ENCODE measurements around the gene FILIP1L.

The FILIP1L gene

GRCh38 chr3:99829844-99830243 is 284.5 kb downstream of the FILIP1L start:
- TF ChIP-seq NFIC (IDR thresholded peaks at IDR 0.05) (no peak), TCF12 (IDR thresholded peaks at IDR 0.05; ENCODE audit: low read depth) (no peak), CEBPB (IDR thresholded peaks at IDR 0.05) (no peak), REST (IDR thresholded peaks at IDR 0.05; ENCODE audit: low read depth) (no peak), TEAD4 (IDR thresholded peaks at IDR 0.05) (no peak), USF1 (IDR thresholded peaks at IDR 0.05) (no peak), TAF1 (IDR thresholded peaks at IDR 0.05; ENCODE audit: low read depth) (no peak), MAX (IDR thresholded peaks at IDR 0.05) (no peak), EP300 (IDR thresholded peaks at IDR 0.05; ENCODE audit: borderline replicate concordance) (no peak), RAD21 (IDR thresholded peaks at IDR 0.05; ENCODE audit: low read depth) (no peak), FOXM1 (IDR thresholded peaks at IDR 0.05; ENCODE audit: borderline replicate concordance, low read depth) (no peak), ZBTB7A (IDR thresholded peaks at IDR 0.05; ENCODE audit: low read depth) (no peak), YY1 (IDR thresholded peaks at IDR 0.05; ENCODE audit: low read depth) (no peak), CREB1 (IDR thresholded peaks at IDR 0.05; ENCODE audit: low read depth) (no peak), EGR1 (IDR thresholded peaks at IDR 0.05) (no peak)

GRCh38 chr3:99825004-99825640 is 289.2 kb downstream of the FILIP1L start:
- TF ChIP-seq TAF1 (IDR thresholded peaks at IDR 0.05; ENCODE audit: low read depth) (no peak), RAD21 (IDR thresholded peaks at IDR 0.05; ENCODE audit: low read depth) (no peak), ZBTB7A (IDR thresholded peaks at IDR 0.05; ENCODE audit: low read depth) (no peak), EP300 (IDR thresholded peaks at IDR 0.05; ENCODE audit: borderline replicate concordance) (no peak), REST (IDR thresholded peaks at IDR 0.05; ENCODE audit: low read depth) (no peak), TCF12 (IDR thresholded peaks at IDR 0.05; ENCODE audit: low read depth) (no peak), EGR1 (IDR thresholded peaks at IDR 0.05) (no peak), TEAD4 (IDR thresholded peaks at IDR 0.05) (no peak), YY1 (IDR thresholded peaks at IDR 0.05; ENCODE audit: low read depth) (no peak), CREB1 (IDR thresholded peaks at IDR 0.05; ENCODE audit: low read depth) (no peak), USF1 (IDR thresholded peaks at IDR 0.05) (no peak), NFIC (IDR thresholded peaks at IDR 0.05) (no peak), MAX (IDR thresholded peaks at IDR 0.05) (no peak), FOXM1 (IDR thresholded peaks at IDR 0.05; ENCODE audit: borderline replicate concordance, low read depth) (no peak), CEBPB (IDR thresholded peaks at IDR 0.05) (no peak)

- no peak for TF ChIP-seq MAX (IDR thresholded peaks at IDR 0.05)
- no peak for TF ChIP-seq TEAD4 (IDR thresholded peaks at IDR 0.05)
- TF ChIP-seq CREB1 (IDR thresholded peaks at IDR 0.05; ENCODE audit: low read depth), result no peak
- TF ChIP-seq REST (IDR thresholded peaks at IDR 0.05; ENCODE audit: low read depth), result no peak
These were observed 290.3 kb downstream of the FILIP1L start for GRCh38 chr3:99823723-99824711.
